ENCODE data around the gene TAS2R60. TPM values are rescaled to one million over a fixed set of nuclear protein-coding genes. Genes with fewer than 3 reads are reported as not detected.

Gene TAS2R60
- total and polyA plus RNA-seq, 2 experiments from 2014 or later = 0.37 to 4.0 TPM

DNA sequence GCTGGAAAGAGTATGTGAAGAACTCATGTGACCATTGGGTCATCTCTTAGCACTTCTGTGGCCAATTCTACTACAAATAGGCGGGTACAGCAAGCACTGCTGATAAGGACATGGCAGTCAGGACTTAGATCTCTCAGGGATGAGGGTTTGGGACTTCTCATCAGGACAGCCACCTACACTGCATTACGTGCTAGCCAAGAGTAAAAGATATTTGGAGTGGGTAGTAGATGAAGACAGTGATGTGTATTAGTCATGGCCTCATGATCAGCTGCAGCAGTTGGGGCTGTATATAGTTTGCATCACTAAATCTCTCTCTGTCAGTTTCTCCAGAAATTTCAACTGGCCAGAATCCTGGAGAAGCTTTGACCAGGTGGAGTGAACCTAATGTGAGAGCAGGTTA lies 9.2 kb downstream of the TAS2R60 start:
- no peaks in the 10 kb centered on the region for H3K27me3 ChIP-seq (ENCODE audit: insufficient read depth)
- peaks cover 5% of the 10 kb centered on the region; the same call in 2 of the 3 replicates for H3K4me1 Mint-ChIP-seq
- H3K36me3 ChIP-seq (ENCODE audit: insufficient read depth) = no peaks in the 10 kb centered on the region
- no peak overlapping the region for H3K27ac ChIP-seq (ENCODE audit: low read depth)
- H3F3A ChIP-seq (replicated peaks; ENCODE audit: low read depth) = no peaks in the 10 kb centered on the region
- no peak overlapping the region for H3K4me2 ChIP-seq
- H3K36me3 Mint-ChIP-seq (ENCODE audit: low read depth) = no peaks in the 10 kb centered on the region
- H3K9me2 ChIP-seq (ENCODE audit: insufficient read depth) = no peaks in the 10 kb centered on the region; the same call in 1 of the 2 replicates
- no peaks in the 10 kb centered on the region for H3K9me3 Mint-ChIP-seq
- H3K79me2 ChIP-seq (replicated peaks; ENCODE audit: insufficient read depth) = no peaks in the 10 kb centered on the region
- no peak for DNase-seq (ENCODE audit: low spot score)
- H3K4me1 ChIP-seq (ENCODE audit: insufficient read depth) = no peaks in the 10 kb centered on the region; the same call in 1 of the 2 replicates
- H3K4me3 Mint-ChIP-seq = no peak overlapping the region
- no peak overlapping the region for H3K4me3 ChIP-seq
- H2AFZ ChIP-seq = no peak overlapping the region
- TF ChIP-seq STAT1 (IDR thresholded peaks at IDR 0.05; ENCODE audit: unreplicated experiment) (no peak), EZH2 (IDR thresholded peaks at IDR 0.05; ENCODE audit: low read depth, unreplicated experiment) (no peak), EZH2phosphoT487 (IDR thresholded peaks at IDR 0.05; ENCODE audit: unreplicated experiment) (no peak), CREB1 (CRISPR knock-in tag; IDR thresholded peaks at IDR 0.05; ENCODE audit: low read depth) (no peak), POLR2AphosphoS5 (IDR thresholded peaks at IDR 0.05; ENCODE audit: low read depth) (no peak), JUNB (IDR thresholded peaks at IDR 0.05; ENCODE audit: unreplicated experiment) (no peak)
- TF ChIP-seq, protein P1, sequence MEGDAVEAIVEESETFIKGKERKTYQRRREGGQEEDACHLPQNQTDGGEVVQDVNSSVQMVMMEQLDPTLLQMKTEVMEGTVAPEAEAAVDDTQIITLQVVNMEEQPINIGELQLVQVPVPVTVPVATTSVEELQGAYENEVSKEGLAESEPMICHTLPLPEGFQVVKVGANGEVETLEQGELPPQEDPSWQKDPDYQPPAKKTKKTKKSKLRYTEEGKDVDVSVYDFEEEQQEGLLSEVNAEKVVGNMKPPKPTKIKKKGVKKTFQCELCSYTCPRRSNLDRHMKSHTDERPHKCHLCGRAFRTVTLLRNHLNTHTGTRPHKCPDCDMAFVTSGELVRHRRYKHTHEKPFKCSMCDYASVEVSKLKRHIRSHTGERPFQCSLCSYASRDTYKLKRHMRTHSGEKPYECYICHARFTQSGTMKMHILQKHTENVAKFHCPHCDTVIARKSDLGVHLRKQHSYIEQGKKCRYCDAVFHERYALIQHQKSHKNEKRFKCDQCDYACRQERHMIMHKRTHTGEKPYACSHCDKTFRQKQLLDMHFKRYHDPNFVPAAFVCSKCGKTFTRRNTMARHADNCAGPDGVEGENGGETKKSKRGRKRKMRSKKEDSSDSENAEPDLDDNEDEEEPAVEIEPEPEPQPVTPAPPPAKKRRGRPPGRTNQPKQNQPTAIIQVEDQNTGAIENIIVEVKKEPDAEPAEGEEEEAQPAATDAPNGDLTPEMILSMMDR (conservative IDR thresholded peaks at IDR 0.05; ENCODE audit: low read depth in 2 of 2) = no peak
- TF ChIP-seq, protein P2, sequence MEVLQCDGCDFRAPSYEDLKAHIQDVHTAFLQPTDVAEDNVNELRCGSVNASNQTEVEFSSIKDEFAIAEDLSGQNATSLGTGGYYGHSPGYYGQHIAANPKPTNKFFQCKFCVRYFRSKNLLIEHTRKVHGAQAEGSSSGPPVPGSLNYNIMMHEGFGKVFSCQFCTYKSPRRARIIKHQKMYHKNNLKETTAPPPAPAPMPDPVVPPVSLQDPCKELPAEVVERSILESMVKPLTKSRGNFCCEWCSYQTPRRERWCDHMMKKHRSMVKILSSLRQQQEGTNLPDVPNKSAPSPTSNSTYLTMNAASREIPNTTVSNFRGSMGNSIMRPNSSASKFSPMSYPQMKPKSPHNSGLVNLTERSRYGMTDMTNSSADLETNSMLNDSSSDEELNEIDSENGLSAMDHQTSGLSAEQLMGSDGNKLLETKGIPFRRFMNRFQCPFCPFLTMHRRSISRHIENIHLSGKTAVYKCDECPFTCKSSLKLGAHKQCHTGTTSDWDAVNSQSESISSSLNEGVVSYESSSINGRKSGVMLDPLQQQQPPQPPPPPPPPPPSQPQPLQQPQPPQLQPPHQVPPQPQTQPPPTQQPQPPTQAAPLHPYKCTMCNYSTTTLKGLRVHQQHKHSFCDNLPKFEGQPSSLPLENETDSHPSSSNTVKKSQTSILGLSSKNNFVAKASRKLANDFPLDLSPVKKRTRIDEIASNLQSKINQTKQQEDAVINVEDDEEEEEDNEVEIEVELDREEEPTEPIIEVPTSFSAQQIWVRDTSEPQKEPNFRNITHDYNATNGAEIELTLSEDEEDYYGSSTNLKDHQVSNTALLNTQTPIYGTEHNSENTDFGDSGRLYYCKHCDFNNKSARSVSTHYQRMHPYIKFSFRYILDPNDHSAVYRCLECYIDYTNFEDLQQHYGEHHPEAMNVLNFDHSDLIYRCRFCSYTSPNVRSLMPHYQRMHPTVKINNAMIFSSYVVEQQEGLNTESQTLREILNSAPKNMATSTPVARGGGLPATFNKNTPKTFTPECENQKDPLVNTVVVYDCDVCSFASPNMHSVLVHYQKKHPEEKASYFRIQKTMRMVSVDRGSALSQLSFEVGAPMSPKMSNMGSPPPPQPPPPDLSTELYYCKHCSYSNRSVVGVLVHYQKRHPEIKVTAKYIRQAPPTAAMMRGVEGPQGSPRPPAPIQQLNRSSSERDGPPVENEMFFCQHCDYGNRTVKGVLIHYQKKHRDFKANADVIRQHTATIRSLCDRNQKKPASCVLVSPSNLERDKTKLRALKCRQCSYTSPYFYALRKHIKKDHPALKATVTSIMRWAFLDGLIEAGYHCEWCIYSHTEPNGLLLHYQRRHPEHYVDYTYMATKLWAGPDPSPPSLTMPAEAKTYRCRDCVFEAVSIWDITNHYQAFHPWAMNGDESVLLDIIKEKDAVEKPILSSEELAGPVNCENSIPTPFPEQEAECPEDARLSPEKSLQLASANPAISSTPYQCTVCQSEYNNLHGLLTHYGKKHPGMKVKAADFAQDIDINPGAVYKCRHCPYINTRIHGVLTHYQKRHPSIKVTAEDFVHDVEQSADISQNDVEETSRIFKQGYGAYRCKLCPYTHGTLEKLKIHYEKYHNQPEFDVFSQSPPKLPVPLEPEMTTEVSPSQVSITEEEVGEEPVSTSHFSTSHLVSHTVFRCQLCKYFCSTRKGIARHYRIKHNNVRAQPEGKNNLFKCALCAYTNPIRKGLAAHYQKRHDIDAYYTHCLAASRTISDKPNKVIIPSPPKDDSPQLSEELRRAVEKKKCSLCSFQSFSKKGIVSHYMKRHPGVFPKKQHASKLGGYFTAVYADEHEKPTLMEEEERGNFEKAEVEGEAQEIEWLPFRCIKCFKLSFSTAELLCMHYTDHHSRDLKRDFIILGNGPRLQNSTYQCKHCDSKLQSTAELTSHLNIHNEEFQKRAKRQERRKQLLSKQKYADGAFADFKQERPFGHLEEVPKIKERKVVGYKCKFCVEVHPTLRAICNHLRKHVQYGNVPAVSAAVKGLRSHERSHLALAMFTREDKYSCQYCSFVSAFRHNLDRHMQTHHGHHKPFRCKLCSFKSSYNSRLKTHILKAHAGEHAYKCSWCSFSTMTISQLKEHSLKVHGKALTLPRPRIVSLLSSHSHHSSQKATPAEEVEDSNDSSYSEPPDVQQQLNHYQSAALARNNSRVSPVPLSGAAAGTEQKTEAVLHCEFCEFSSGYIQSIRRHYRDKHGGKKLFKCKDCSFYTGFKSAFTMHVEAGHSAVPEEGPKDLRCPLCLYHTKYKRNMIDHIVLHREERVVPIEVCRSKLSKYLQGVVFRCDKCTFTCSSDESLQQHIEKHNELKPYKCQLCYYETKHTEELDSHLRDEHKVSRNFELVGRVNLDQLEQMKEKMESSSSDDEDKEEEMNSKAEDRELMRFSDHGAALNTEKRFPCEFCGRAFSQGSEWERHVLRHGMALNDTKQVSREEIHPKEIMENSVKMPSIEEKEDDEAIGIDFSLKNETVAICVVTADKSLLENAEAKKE (CRISPR knock-in tag; IDR thresholded peaks at IDR 0.05) = no peak
- H4K20me1 ChIP-seq (replicated peaks; ENCODE audit: insufficient read depth) = no peaks in the 10 kb centered on the region
- peaks cover 4% of the 10 kb centered on the region for H3K27me3 Mint-ChIP-seq (ENCODE audit: insufficient read depth, low read depth, poor library complexity)
- no peak overlapping the region for H3K27ac Mint-ChIP-seq
- ATAC-seq = no peak
